H1 (cell line): Measurements from ENCODE around the gene TLL2.

Source experiments
- CHD1 ChIP-seq: IDR thresholded peaks from 2 replicates; pipeline ENCODE4 v1.6.1; 2012; ENCODE audit warnings: low read depth, low read length, improper control_type of control experiment
- EGR1 ChIP-seq: IDR thresholded peaks from 2 replicates; pipeline ENCODE4 v1.6.1; 2011; ENCODE audit warnings: low read depth, low read length, borderline replicate concordance
- EP300 ChIP-seq, 2 experiments: IDR thresholded peaks; 1 replicate in 1 of 2; 2 replicates in 1 of 2; pipeline ENCODE4 v1.6.1; 2011 to 2012; ENCODE audit warnings: low read depth in 2 of 2, low read length in 2 of 2, mild to moderate bottlenecking in 2 of 2, borderline replicate concordance in 1 of 2, inconsistent platforms in 1 of 2, moderate library complexity in 1 of 2
- FOSL1 ChIP-seq: IDR thresholded peaks from 2 replicates; pipeline ENCODE4 v1.6.1; 2011; ENCODE audit warnings: mild to moderate bottlenecking, low read depth, low read length, moderate library complexity; ENCODE audit not compliant: insufficient read depth
- POLR2A ChIP-seq, 2 experiments: IDR thresholded peaks; 1 replicate in 1 of 2; 2 replicates in 1 of 2; pipeline ENCODE4 v1.6.1; 2011; ENCODE audit warnings: low read depth in 2 of 2, low read length in 2 of 2, mild to moderate bottlenecking in 2 of 2; ENCODE audit errors: control extremely low read depth in 1 of 2
- TF ChIP-seq, protein P1 (sequence below), 3 experiments: IDR thresholded peaks; 1 replicate in 2 of 3; 2 replicates in 1 of 3; pipeline versions ENCODE4 v1.5.1 to v1.6.1; 2011; ENCODE audit warnings: low read length in 3 of 3, mild to moderate bottlenecking in 3 of 3, inconsistent platforms in 2 of 3, low read depth in 1 of 3, moderate library complexity in 1 of 3; ENCODE audit not compliant: insufficient read depth in 1 of 3; ENCODE audit errors: control extremely low read depth in 1 of 3

- TF ChIP-seq POLR2A (IDR thresholded peaks at IDR 0.05; ENCODE audit: control extremely low read depth in 1 of 2, low read depth in 2 of 2, low read length in 2 of 2) (no peak), FOSL1 (no peak), EGR1 (no peak), EP300 (IDR thresholded peaks at IDR 0.05; ENCODE audit: borderline replicate concordance in 1 of 2, low read depth in 2 of 2, low read length in 2 of 2) (no peak), CHD1 (no peak)
- TF ChIP-seq, protein P1, sequence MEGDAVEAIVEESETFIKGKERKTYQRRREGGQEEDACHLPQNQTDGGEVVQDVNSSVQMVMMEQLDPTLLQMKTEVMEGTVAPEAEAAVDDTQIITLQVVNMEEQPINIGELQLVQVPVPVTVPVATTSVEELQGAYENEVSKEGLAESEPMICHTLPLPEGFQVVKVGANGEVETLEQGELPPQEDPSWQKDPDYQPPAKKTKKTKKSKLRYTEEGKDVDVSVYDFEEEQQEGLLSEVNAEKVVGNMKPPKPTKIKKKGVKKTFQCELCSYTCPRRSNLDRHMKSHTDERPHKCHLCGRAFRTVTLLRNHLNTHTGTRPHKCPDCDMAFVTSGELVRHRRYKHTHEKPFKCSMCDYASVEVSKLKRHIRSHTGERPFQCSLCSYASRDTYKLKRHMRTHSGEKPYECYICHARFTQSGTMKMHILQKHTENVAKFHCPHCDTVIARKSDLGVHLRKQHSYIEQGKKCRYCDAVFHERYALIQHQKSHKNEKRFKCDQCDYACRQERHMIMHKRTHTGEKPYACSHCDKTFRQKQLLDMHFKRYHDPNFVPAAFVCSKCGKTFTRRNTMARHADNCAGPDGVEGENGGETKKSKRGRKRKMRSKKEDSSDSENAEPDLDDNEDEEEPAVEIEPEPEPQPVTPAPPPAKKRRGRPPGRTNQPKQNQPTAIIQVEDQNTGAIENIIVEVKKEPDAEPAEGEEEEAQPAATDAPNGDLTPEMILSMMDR (IDR thresholded peaks at IDR 0.05; ENCODE audit: control extremely low read depth in 1 of 3, insufficient read depth in 1 of 3, low read depth in 1 of 3, low read length in 3 of 3): no peak
Measured at GRCh38 chr10:96440361-96441292, 73.1 kb downstream of the TLL2 start.
